Renal cortical epithelial cell (primary cell): ENCODE data around the gene NUDCD3. TPM values are rescaled to one million over a fixed set of nuclear protein-coding genes. Genes with fewer than 3 reads are reported as not detected.

ENCODE experiments used
- DNase-seq: peaks from one replicate; pipeline ENCODE4 v3.0.0-alpha.2; 2011; ENCODE audit warnings: low read depth
- total RNA-seq: library from RNA; depleted of rRNA; stranded (reverse); fragments of >200 nt; gene quantifications from 2 replicates; pipeline ENCODE4 v1.2.3, GENCODE V29; 2014

Gene NUDCD3
- 62.2 and 133 TPM in 2 replicates for total RNA-seq

- DNase-seq: peak; percentile 61
These were observed at the start of gene NUDCD3 for GRCh38 chr7:44490351-44491200. Gene NUDCD3 (minus strand): TSS chr7:44490658. CDS start chr7:44490600, 58 bp downstream.

GRCh38 chr7:44539669-44540506, 49.4 kb upstream of the NUDCD3 start:
- DNase-seq: no peak

DNA sequence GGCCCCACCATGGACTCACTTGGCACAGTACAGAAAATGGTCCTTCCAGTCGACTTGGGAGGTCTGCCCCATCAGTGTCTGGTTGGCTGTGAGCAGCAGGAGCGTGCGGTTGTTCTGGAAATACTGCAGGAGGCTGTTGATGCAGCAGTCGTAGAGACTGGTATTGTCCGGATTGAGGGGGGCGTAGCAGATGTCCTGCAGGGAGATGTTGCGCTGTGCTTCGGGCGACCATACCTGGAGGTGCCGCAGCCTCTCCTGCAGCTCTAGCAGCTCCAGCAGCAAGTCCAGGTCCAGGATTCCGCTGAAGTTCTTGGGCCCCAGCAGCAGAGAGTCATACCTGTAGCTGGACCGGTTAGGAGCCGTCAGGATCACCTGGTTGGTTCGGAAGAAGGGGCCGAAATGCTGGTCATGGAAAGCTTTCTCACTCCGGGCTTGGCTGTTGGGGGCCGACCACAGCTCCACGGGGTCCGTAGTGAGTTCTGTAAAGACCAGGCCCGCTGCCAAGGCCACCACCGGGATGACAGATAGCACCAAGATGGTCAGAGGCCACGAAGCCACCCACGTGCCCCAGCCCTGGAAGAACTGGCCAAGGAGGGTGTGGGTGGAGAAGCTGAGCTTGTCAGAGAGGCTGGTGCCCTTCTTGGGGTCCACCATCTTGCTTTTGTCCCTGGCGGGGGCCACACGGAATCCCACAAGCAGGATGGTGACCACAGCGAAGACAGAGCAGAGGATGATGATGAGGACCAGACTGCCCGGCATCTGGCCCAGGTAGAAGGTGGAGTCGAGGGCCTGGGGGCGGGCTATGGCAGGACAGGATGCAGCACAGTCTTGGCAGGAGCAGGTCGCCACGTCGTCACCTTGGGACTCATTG, 48.6 kb upstream of the NUDCD3 start:
- no peak for DNase-seq

DNA sequence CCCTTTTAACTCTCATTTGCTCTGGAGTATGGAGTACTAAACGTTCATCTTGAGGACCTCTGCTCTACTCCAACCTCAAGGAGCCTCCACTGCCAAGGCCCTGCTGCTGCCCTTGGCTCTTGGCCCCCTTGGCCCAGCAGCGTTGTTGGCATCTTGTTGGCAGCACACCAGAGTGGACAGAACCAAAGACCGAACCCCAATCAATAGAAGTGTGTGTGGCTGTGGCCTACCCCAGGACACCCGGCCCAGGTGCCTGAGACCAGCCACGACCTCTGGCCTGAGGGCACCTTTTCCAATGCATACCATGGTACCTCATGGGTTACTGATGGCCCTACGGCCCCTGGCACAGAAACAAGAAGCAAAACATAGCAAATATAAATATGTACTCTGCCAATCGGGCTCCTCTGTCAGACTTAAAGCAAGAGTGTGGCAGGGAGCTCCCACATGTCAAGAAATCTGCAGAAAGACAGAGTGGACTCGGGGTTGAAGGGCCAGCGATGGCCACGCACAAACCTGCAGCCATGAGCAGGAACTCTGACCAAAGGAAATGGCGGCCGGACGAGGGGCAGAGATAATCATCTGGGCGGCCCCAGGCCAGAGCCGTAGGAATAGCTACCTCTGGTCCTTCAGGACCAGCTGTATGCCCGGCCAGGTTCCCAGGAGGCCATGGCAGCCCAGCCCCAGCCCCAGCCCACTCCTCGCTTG, 47.8 kb upstream of the NUDCD3 start:
- no peak for DNase-seq

- DNase-seq: no peak
These were observed 47.0 kb upstream of the NUDCD3 start for GRCh38 chr7:44537442-44537841.

GRCh38 chr7:44536090-44536489, 45.6 kb upstream of the NUDCD3 start:
- DNase-seq: no peak

GRCh38 chr7:44535348-44536064, 45.0 kb upstream of the NUDCD3 start:
- DNase-seq: no peak

DNA sequence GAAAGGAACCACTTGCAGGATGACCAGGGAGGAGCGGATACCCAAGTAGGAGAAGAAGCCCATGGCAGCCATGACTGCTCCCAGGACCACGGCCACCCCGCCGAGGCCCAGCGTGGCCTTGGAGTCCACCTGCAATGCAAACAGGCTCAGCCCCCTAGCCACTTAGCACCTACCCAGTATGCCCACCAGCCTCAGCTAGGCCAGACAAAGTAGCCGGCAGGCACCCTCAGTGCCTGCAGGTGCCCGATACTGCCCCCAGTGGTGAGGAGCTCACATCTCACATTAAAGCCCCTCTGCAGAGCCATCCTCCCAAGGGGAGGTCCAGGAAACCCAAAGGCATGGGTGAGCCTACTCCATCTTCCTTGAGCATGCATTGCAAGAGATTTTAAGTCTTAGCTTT, 44.0 kb upstream of the NUDCD3 start:
- DNase-seq: peak; percentile 20

DNA sequence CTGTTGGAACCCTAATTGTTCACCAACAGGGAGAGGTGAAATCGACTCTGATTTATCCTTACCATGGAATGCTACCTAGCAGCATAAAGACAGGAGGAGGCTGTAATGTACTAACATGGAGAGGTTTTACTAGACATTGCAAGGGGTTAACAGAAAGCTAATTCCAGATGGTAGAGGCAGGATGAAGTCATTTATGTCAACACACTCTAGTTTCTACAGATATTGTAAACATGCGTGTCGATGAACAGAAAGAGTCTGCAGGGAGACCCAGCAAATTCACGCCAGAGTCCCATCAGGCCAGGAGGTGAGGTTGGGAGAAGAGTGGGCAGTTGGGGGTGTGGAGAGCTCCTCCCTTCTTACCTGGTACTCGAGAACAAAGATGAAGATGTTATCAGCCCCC, 43.6 kb upstream of the NUDCD3 start:
- no peak for DNase-seq

DNA sequence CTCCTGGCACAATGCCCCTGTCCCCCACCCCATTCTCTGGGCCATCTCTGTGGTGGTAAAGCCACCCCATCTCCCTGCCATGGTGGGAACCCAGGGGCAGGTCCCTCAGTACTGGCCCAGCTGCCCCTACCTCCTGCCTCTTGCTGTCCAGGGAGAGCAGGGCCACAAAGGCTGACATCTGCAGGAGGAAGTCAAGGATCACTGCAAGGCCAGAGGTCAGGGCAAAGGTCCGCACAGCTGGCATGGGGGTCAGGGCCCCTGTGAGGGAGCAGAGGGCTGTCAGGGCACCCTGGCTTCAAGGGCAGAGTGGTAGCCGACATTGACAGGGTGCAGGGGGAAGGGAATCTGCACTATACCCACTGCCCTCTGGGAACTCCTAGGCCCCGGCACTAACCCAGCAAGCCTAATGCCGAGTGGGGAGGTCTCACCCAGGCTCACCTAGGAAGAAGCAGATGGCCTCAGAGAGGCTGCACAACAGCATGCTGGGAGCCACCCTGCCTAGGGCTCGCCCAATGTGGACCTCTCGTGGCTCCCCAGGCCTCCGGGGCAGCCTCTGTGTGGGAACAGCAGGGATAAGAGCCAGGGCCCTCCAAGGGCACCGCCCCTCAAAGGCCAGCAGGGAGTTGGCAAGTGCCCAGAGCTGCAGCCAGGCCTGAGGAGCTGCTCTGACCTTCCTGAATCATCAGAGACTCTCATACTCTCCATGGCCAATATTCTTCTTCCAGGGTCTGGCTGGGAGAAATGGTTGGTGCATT, 43.0 kb upstream of the NUDCD3 start:
- no peak for DNase-seq

- no peak for DNase-seq
These were observed 41.2 kb upstream of the NUDCD3 start for GRCh38 chr7:44531421-44532380.

GRCh38 chr7:44530990-44531389, 40.5 kb upstream of the NUDCD3 start:
- DNase-seq: no peak

- DNase-seq: no peak
These were observed 34.4 kb upstream of the NUDCD3 start for GRCh38 chr7:44524811-44525388.

DNA sequence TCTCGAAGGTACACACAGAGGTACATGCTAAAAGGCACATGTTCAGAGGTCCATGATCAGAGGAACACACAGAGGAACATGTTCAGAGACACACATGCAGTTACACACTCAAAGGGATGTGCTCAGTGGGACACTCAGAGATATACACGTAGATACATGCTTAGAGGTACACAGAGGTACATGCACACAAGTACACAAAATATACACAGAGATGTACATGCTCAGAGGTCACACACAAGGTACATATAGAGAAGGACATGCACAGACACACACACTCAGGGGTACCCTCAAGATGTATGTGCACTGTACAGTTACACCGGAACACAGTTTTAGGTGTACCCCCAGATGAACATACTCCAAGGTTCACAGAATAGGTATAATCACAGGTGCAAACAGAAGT, 31.9 kb upstream of the NUDCD3 start:
- DNase-seq: no peak

- no peak for DNase-seq
These were observed 31.1 kb upstream of the NUDCD3 start for GRCh38 chr7:44521347-44522095.

DNA sequence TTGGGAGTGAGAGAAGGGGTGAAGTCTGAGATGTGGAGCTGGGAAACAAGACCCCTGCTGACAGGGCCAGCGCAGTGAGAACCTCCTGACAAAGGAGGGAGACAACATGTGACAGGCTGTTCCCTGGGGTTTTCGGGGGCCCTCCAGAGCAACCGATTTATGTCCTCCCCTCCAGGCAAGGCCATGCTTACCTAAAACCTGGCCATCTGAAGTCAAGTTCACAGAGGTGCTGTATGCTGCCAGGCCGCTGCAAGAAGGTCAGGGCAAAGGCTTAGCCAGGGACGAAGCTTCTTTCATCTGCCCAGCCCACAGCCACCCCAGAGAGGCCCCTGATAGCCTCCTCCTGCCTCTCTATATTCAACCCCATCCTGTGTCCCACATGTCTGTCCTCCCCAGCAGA, 30.1 kb upstream of the NUDCD3 start:
- no peak for DNase-seq

DNA sequence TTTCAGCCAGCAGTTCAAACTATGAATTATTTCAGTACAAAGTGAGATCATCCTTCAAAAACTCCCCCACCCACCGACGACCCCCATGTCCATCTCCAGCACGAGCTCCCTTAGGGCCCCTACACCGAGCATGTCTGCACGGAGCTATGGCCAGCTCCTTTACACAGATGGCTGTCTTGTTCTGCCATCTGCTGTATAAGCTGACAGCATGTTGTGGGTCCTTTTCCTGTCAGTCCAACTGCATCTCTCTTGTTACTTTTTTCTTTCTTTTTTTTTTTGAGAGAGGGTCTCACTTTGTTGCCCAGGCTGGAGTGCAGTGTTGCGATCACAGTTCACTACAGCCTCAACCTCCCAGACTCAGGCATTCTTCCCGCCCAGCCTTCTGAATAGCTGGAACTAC, 29.1 kb upstream of the NUDCD3 start:
- DNase-seq: no peak

DNA sequence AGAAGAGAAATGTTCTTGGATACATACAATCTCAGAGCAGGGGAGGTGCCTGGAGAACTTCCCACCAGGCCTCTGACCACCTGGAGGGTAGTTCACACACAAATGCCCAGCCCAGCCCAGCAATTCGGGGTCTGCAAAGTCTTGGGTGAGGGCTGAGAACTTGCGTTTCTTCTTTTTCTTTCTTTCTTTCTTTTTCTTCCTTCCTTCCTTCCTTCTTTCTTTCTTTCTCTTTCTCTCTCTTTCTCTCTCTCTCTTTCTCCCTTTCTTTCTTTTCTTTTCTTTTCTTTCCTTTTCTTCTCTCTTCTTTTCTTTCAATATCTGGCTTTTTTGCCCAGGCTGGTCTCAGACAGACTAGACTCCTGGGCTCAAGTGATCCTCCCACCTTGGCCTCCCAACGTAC, 28.3 kb upstream of the NUDCD3 start:
- DNase-seq: no peak
